BLaER1 (cell line): ENCODE results near the gene USP35.

Experiments
- H3K27ac ChIP-seq: shearing (Covaris generic); formaldehyde crosslinking; 2 replicates; pipeline ENCODE4 v1.8.1; 2022
- H3K27me3 ChIP-seq: shearing (Covaris generic); formaldehyde crosslinking; 2 replicates; pipeline ENCODE4 v1.8.1; 2022
- H3K36me3 ChIP-seq: shearing (Covaris generic); formaldehyde crosslinking; 2 replicates; pipeline ENCODE4 v1.8.1; 2022
- H3K4me1 ChIP-seq: shearing (Covaris generic); formaldehyde crosslinking; 2 replicates; pipeline ENCODE4 v1.8.1; 2022
- H3K4me2 ChIP-seq: shearing (Covaris generic); formaldehyde crosslinking; 2 replicates; pipeline ENCODE4 v1.8.1; 2022
- H3K4me3 ChIP-seq: shearing (Covaris generic); formaldehyde crosslinking; 2 replicates; pipeline ENCODE4 v1.8.1; 2022
- H3K9ac ChIP-seq: shearing (Covaris generic); formaldehyde crosslinking; 2 replicates; pipeline ENCODE4 v1.8.1; 2022
- H3K9me3 ChIP-seq: shearing (Covaris generic); formaldehyde crosslinking; 2 replicates; pipeline ENCODE4 v1.8.1; 2022
- H4K20me1 ChIP-seq: shearing (Covaris generic); formaldehyde crosslinking; 2 replicates; pipeline ENCODE4 v1.8.1; 2022
- Cebpa-rat ChIP-seq: shearing (Covaris generic); IDR thresholded peaks from 2 replicates; pipeline ENCODE4 v1.8.1; 2022

Gene USP35

GRCh38 chr11:78156127-78156844 is 32.4 kb upstream of the USP35 start:
- Histone ChIP-seq H3K4me1 (no peaks in the 10 kb centered on the region), H3K27ac (no peak overlapping the region), H3K9me3 (no peaks in the 10 kb centered on the region), H3K9ac (no peak overlapping the region), H4K20me1 (no peaks in the 10 kb centered on the region), H3K4me3 (no peak overlapping the region), H3K36me3 (no peaks in the 10 kb centered on the region), H3K4me2 (no peak overlapping the region), H3K27me3 (no peaks in the 10 kb centered on the region)
- no peak for TF ChIP-seq Cebpa-rat

DNA sequence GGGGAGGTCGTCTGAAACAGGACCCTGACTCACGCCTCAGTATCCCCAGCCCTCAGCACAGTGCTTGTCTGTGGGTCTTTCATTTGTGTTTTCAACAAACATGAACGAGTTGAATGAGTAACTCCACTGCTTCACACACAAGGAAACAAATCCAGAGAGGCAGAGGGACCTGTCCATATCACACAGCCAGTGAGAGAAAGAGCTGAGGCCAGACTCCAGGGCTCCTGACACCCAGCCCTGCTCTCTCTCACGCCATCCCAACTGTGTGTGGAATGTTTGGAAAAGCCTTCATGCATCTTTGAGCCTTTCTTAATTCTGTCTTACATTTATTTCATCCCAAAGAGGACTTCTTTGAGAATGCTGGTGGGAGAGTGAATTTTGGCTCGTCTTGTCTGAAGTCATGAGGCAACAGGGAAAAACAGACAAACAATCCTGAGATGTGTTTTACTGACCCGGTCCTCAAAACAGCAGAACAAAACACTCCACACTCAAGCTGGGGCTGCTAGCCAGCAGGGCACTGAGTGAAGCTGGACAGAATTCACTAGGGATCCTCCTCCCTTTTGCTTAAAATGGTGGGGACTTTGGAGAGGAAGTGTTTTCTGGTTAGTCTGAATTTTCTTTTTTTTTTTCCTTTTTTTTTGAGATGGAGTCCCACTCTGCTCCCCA is 29.6 kb upstream of the USP35 start:
- Histone ChIP-seq H3K4me1 (no peaks in the 10 kb centered on the region), H3K27ac (no peak overlapping the region), H3K9me3 (no peaks in the 10 kb centered on the region), H3K27me3 (no peaks in the 10 kb centered on the region), H3K36me3 (no peaks in the 10 kb centered on the region), H3K4me2 (no peak overlapping the region), H3K9ac (no peak overlapping the region), H3K4me3 (no peak overlapping the region), H4K20me1 (no peaks in the 10 kb centered on the region)
- TF ChIP-seq Cebpa-rat: no peak

DNA sequence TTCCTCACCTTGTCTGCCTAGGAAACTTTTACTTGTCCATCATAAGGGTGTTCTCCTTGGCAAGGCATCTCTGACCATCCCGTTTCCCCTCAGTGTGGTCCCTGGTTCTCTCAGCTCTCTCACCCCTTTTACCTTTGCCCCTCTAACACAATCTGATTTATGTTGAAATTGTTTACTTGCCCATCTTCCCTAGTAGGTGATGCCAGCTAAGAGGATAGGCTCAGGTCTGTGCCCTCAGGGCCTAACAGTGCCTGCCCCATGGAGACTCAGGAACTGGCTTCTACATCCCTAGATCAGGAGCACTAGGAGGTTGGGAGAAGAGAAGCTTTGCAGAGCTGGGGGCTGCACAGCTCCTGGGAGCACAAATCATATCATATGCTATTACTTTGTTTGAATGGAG is 28.2 kb upstream of the USP35 start:
- Histone ChIP-seq H3K9ac (no peak overlapping the region), H3K4me1 (no peaks in the 10 kb centered on the region)

DNA sequence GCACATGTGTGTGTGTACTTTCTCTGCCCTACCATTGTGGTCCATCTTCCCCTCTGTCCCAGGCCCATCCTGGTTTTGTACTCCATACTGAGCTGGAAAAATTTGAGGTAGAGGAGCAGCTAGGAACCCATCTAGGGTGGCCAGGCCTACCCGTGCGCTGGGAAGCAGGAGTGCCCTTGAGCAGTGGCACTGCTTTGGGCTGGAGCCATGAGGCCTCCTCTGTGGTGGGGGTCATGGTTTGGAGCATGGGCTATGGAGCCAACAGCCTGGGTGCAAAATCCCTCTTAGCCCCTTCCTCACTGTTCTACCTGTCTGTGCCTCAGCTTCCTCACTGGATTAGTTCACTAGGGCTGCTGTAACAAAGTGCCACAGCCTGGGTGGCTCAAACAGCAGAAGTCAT is 27.4 kb upstream of the USP35 start:
- Histone ChIP-seq H3K4me1 (no peaks in the 10 kb centered on the region), H3K9me3 (no peaks in the 10 kb centered on the region), H3K27ac (no peak overlapping the region), H3K4me3 (no peak overlapping the region), H4K20me1 (no peaks in the 10 kb centered on the region), H3K9ac (no peak overlapping the region), H3K27me3 (no peaks in the 10 kb centered on the region), H3K36me3 (no peaks in the 10 kb centered on the region), H3K4me2 (no peak overlapping the region)
- TF ChIP-seq Cebpa-rat: no peak

More for the DNA sequence above, 28.2 kb upstream of the USP35 start:
- TF ChIP-seq Cebpa-rat: no peak
- H3K9me3 ChIP-seq: no peaks in the 10 kb centered on the region
- no peaks in the 10 kb centered on the region for H3K36me3 ChIP-seq
- no peaks in the 10 kb centered on the region for H4K20me1 ChIP-seq
- no peak overlapping the region for H3K27ac ChIP-seq
- no peaks in the 10 kb centered on the region for H3K27me3 ChIP-seq
- no peak overlapping the region for H3K4me2 ChIP-seq
- H3K4me3 ChIP-seq: no peak overlapping the region

GRCh38 chr11:78161962-78162371 is 26.8 kb upstream of the USP35 start:
- H3K27me3 ChIP-seq: no peaks in the 10 kb centered on the region
- no peak overlapping the region for H3K4me2 ChIP-seq
- no peaks in the 10 kb centered on the region for H3K9me3 ChIP-seq
- no peak overlapping the region for H3K9ac ChIP-seq
- TF ChIP-seq Cebpa-rat: no peak
- no peaks in the 10 kb centered on the region for H4K20me1 ChIP-seq
- H3K4me3 ChIP-seq: no peak overlapping the region
- no peaks in the 10 kb centered on the region for H3K36me3 ChIP-seq
- H3K27ac ChIP-seq: no peak overlapping the region
- no peaks in the 10 kb centered on the region for H3K4me1 ChIP-seq

DNA sequence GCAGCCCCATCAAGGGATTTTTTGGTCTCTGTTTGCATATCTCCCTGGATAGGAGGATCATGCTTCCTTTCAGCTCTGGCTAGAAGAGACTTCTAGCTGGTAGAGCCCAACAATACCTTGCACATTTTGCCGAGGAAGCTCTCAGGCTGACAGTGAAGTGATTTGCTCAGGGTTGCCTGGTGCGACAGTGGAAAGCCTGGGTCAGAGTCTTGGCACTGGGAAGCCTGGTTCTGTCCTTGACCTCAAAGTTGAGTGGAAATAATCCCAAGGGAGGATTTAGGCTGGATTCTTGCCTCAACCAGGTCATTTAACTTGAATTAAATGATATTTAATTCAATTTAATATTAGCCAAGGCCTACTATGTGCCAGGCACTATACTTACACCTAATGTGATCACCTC is 24.9 kb upstream of the USP35 start:
- Histone ChIP-seq H3K9ac (no peak overlapping the region), H4K20me1 (no peaks in the 10 kb centered on the region), H3K4me2 (no peak overlapping the region), H3K27ac (no peak overlapping the region), H3K9me3 (no peaks in the 10 kb centered on the region), H3K4me3 (no peak overlapping the region), H3K4me1 (peaks cover 5% of the 10 kb centered on the region), H3K27me3 (no peaks in the 10 kb centered on the region), H3K36me3 (no peaks in the 10 kb centered on the region)
- TF ChIP-seq Cebpa-rat: no peak

DNA sequence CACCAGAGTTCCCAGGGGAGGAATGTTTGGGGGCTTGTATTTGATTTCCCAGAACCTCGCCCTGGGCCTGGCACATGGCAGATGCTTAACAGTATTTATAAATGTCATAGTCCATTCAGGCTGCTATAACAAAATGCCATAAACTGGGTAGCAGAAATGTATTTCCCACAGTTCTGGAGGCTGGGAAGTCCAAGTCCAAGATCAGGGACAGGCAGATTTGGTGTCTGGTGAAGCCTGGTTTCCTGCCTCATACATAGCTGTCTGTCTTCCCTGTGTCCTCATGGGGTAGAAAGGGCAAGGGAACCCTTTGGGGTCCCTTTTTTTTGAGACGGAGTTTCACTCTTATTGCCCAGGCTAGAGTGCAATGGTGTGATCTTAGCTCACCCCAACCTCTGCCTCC is 24.2 kb upstream of the USP35 start:
- Histone ChIP-seq H3K27ac (no peak overlapping the region), H3K4me1 (peaks cover 11% of the 10 kb centered on the region), H3K36me3 (no peaks in the 10 kb centered on the region), H3K4me3 (no peak overlapping the region), H3K9me3 (no peaks in the 10 kb centered on the region), H3K9ac (no peak overlapping the region), H4K20me1 (no peaks in the 10 kb centered on the region), H3K27me3 (no peaks in the 10 kb centered on the region), H3K4me2 (no peak overlapping the region)
- no peak for TF ChIP-seq Cebpa-rat

DNA sequence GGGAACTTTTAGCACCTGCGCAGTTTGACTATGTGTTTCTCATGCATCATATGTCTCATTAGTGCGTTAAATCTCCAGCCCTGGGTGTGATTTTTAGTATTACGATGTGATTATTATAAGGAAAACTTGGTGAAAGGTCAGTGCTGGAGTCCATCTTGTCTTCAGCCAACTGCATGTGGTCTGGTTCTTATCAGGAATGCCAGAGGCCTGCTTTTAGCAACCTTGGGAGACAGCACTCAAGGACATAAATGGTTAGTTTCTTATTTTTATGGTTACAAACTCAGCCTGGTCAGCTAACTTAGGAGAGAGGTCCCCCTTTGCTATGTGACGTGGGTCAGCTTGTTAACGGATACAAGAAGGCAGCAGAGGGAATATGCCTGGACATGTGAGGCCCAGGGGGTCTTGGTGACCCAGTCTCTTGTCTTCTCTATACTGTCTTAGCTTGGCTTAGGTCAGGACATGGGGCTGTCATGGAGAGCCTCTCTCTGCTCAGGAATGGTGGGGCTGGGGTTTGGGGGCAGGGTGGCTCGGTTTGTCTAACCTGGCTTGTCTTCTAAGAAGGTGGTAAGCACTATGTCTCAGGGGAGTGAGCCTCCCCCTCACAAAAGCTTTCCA is 21.8 kb upstream of the USP35 start:
- Histone ChIP-seq H3K27ac (no peak overlapping the region), H3K4me3 (no peak overlapping the region), H3K4me1 (peaks cover 11% of the 10 kb centered on the region), H3K9me3 (no peaks in the 10 kb centered on the region), H3K9ac (no peak overlapping the region), H3K36me3 (no peaks in the 10 kb centered on the region), H3K4me2 (no peak overlapping the region), H4K20me1 (no peaks in the 10 kb centered on the region), H3K27me3 (no peaks in the 10 kb centered on the region)
- TF ChIP-seq Cebpa-rat: no peak

GRCh38 chr11:78168539-78169477 is 19.9 kb upstream of the USP35 start:
- peak overlapping the region; percentile 11; the same call in 1 of the 2 replicates for H3K27ac ChIP-seq
- peaks cover 8% of the 10 kb centered on the region; the same call in 1 of the 2 replicates for H3K36me3 ChIP-seq
- H3K27me3 ChIP-seq: no peaks in the 10 kb centered on the region
- H4K20me1 ChIP-seq: no peaks in the 10 kb centered on the region
- no peak overlapping the region for H3K9ac ChIP-seq
- peaks cover 11% of the 10 kb centered on the region for H3K4me1 ChIP-seq
- no peak for TF ChIP-seq Cebpa-rat
- peak overlapping the region; percentile 28 for H3K4me2 ChIP-seq
- no peaks in the 10 kb centered on the region for H3K9me3 ChIP-seq
- no peak overlapping the region for H3K4me3 ChIP-seq
